MCF 10A (cell line): ENCODE measurements around the gene KCNIP3. TPM values are rescaled to one million over a fixed set of nuclear protein-coding genes. Genes with fewer than 3 reads are reported as not detected.
A peak's percentile ranks its signal among the peaks of the same experiment; 100 is the strongest.

Source experiments
- BruUV-seq: library from RNA; stranded (reverse); fragments of 400-500 nt; replicated peaks from 2 replicates; lab custom pipeline; 2021; lab: Mats Ljungman, UMichigan
- CTCF ChIA-PET: fragments of 300-600 bp; sonication (Branson Sonifier 250); formaldehyde crosslinking; extraction: SDS; loops from one replicate; lab custom pipeline; 2021; ENCODE audit warnings: antibody characterized with exemption, inconsistent platforms; lab: Yijun Ruan, JAX
- POLR2A ChIA-PET: fragments of 300-600, 350-650 bp; sonication (Branson Sonifier 250); formaldehyde crosslinking; extraction: SDS; loops from one replicate; lab custom pipeline; 2020; ENCODE audit warnings: antibody characterized with exemption, inconsistent platforms; lab: Yijun Ruan, JAX
- DNase-seq: peaks from one replicate; pipeline ENCODE4 v3.0.0-alpha.2; 2018; ENCODE audit not compliant: unreplicated experiment
- H3K27ac Mint-ChIP-seq: one replicate; pipeline ENCODE4 v1.8.0; 2022; ENCODE audit warnings: mild to moderate bottlenecking, low read depth, mixed read lengths; ENCODE audit not compliant: unreplicated experiment
- H3K27me3 Mint-ChIP-seq: one replicate; pipeline ENCODE4 v1.8.0; 2022; ENCODE audit warnings: mixed read lengths; ENCODE audit not compliant: insufficient read depth, unreplicated experiment
- H3K36me3 Mint-ChIP-seq: one replicate; pipeline ENCODE4 v1.8.0; 2022; ENCODE audit warnings: mild to moderate bottlenecking, moderate library complexity, mixed read lengths; ENCODE audit not compliant: insufficient read depth, unreplicated experiment
- H3K4me1 Mint-ChIP-seq: one replicate; pipeline ENCODE4 v1.8.0; 2022; ENCODE audit warnings: mixed read lengths; ENCODE audit not compliant: insufficient read depth, unreplicated experiment
- H3K4me3 Mint-ChIP-seq: one replicate; pipeline ENCODE4 v1.8.0; 2022; ENCODE audit warnings: mild to moderate bottlenecking, moderate library complexity, mixed read lengths; ENCODE audit not compliant: unreplicated experiment
- H3K9me3 Mint-ChIP-seq: one replicate; pipeline ENCODE4 v1.8.0; 2022; ENCODE audit warnings: mixed read lengths; ENCODE audit not compliant: unreplicated experiment
- CTCF ChIP-seq: fragments of 200-600 bp; IDR thresholded peaks from one replicate; pipeline ENCODE4 v1.8.0; 2022; ENCODE audit warnings: antibody characterized with exemption, mild to moderate bottlenecking; ENCODE audit not compliant: unreplicated experiment
- intact Hi-C: fragments of 100-400 bp; cut with micrococcal nuclease; formaldehyde crosslinking; loops from 2 replicates; pipeline ENCODE4 v1.14.1; 2022
- total RNA-seq: library from RNA; stranded (reverse); gene quantifications from 2 replicates; pipeline ENCODE4 v1.2.3, GENCODE V29; 2022

Gene KCNIP3
- total RNA-seq, 1 experiment from 2014 or later = 15.6 TPM

GRCh38 chr2:95282458-95282857, 14.7 kb upstream of the KCNIP3 start:
- H3K4me3 Mint-ChIP-seq = no peak overlapping the region
- intact Hi-C loops = no loop called here
- peak; percentile 34 for DNase-seq
- no peaks in the 10 kb centered on the region for H3K27me3 Mint-ChIP-seq
- H3K4me1 Mint-ChIP-seq = peaks cover 12% of the 10 kb centered on the region
- BruUV-seq = no TSS peak
- peak overlapping the region; percentile 63 for H3K27ac Mint-ChIP-seq
- TF ChIP-seq CTCF = no peak
- ChIA-PET CTCF (interaction anchor here (0.6 to 4.5 kb wide), 4 partner anchors 33 to 51 kb away, joined by 3 to 27 read pairs (median 4); no protein-coding TSS in a partner anchor), POLR2A (no interaction called here)
- H3K36me3 Mint-ChIP-seq = no peaks in the 10 kb centered on the region
- H3K9me3 Mint-ChIP-seq = no peaks in the 10 kb centered on the region

- no peak for DNase-seq
- Mint-ChIP-seq H3K36me3 (no peaks in the 10 kb centered on the region), H3K27me3 (no peaks in the 10 kb centered on the region), H3K9me3 (no peaks in the 10 kb centered on the region), H3K27ac (no peak overlapping the region), H3K4me3 (no peak overlapping the region), H3K4me1 (peaks cover 1% of the 10 kb centered on the region)
- no TSS peak for BruUV-seq
- ChIA-PET POLR2A (interaction anchor here (2.5 kb wide), 1 partner anchor 24 kb away, joined by 6 read pairs; no protein-coding TSS in a partner anchor), CTCF (interaction anchor here (0.6 to 4.5 kb wide), 6 partner anchors 9 to 62 kb away, joined by 3 to 27 read pairs (median 4); no protein-coding TSS in a partner anchor)
- no peak for TF ChIP-seq CTCF
- intact Hi-C loops = no loop called here
Observed at GRCh38 chr2:95283562-95283961, 13.6 kb upstream of the KCNIP3 start.

GRCh38 chr2:95284886-95285541, 12.1 kb upstream of the KCNIP3 start:
- DNase-seq = no peak
- no peak overlapping the region for H3K4me3 Mint-ChIP-seq
- peaks cover 2% of the 10 kb centered on the region for H3K9me3 Mint-ChIP-seq
- no TSS peak for BruUV-seq
- intact Hi-C loops = no loop called here
- CTCF ChIA-PET = interaction anchor here (0.7 to 2.3 kb wide), 2 partner anchors 12 to 53 kb away, joined by 4 to 10 read pairs; no protein-coding TSS in a partner anchor
- no peaks in the 10 kb centered on the region for H3K36me3 Mint-ChIP-seq
- H3K27ac Mint-ChIP-seq = no peak overlapping the region
- TF ChIP-seq CTCF = no peak
- H3K4me1 Mint-ChIP-seq = no peaks in the 10 kb centered on the region
- POLR2A ChIA-PET = interaction anchor here (0.7 to 2.5 kb wide), 2 partner anchors 25 to 84 kb away, joined by 4 to 6 read pairs; no protein-coding TSS in a partner anchor
- H3K27me3 Mint-ChIP-seq = no peaks in the 10 kb centered on the region

- CTCF ChIA-PET = interaction anchor here (2.3 to 2.6 kb wide), 2 partner anchors 8 to 54 kb away, joined by 10 to 13 read pairs; no protein-coding TSS in a partner anchor
- no peak overlapping the region for H3K4me3 Mint-ChIP-seq
- no TSS peak for BruUV-seq
- DNase-seq = no peak
- TF ChIP-seq CTCF = no peak
- POLR2A ChIA-PET = interaction anchor here (2.5 kb wide), 1 partner anchor 26 kb away, joined by 6 read pairs; no protein-coding TSS in a partner anchor
- no peak overlapping the region for H3K27ac Mint-ChIP-seq
- H3K9me3 Mint-ChIP-seq = peaks cover 8% of the 10 kb centered on the region
- intact Hi-C loops = no loop called here
- H3K27me3 Mint-ChIP-seq = no peaks in the 10 kb centered on the region
- H3K36me3 Mint-ChIP-seq = no peaks in the 10 kb centered on the region
- H3K4me1 Mint-ChIP-seq = no peaks in the 10 kb centered on the region
Observed at GRCh38 chr2:95285542-95285932, 11.6 kb upstream of the KCNIP3 start.
